Neuronal stem cell (in vitro differentiated cells): ENCODE results near the gene RNASEH2C.
A peak's percentile ranks its signal among the peaks of the same experiment; 100 is the strongest.

ENCODE experiments used
- DNase-seq: peaks from one replicate; pipeline ENCODE4 v3.0.0-alpha.2; 2013; ENCODE audit warnings: low spot score
- H2AFZ ChIP-seq: one replicate; pipeline ENCODE4 v1.6.1; 2013; ENCODE audit warnings: mild to moderate bottlenecking, low read length, inconsistent platforms
- H2AK5ac ChIP-seq: 2 replicates; pipeline ENCODE4 v1.6.1; 2013; ENCODE audit warnings: low read depth, mild to moderate bottlenecking, inconsistent platforms, low read length, moderate library complexity, mixed read lengths
- H2BK120ac ChIP-seq: 2 replicates; pipeline ENCODE4 v1.6.1; 2013; ENCODE audit warnings: low read depth, mild to moderate bottlenecking, inconsistent platforms, low read length, moderate library complexity, mixed read lengths
- H2BK12ac ChIP-seq: one replicate; pipeline ENCODE4 v1.6.1; 2013; ENCODE audit warnings: low read length, inconsistent platforms
- H2BK15ac ChIP-seq: 2 replicates; pipeline ENCODE4 v1.6.1; 2013; ENCODE audit warnings: mild to moderate bottlenecking, low read length, inconsistent platforms, mixed read lengths
- H2BK5ac ChIP-seq: one replicate; pipeline ENCODE4 v1.6.1; 2013; ENCODE audit warnings: inconsistent platforms, mild to moderate bottlenecking, low read length, moderate library complexity
- H3K14ac ChIP-seq: one replicate; pipeline ENCODE4 v1.6.1; 2013; ENCODE audit warnings: low read length, inconsistent platforms
- H3K18ac ChIP-seq: 2 replicates; pipeline ENCODE4 v1.6.1; 2013; ENCODE audit warnings: low read length, inconsistent platforms
- H3K23ac ChIP-seq: 2 replicates; pipeline ENCODE4 v1.6.1; 2013; ENCODE audit warnings: low read depth, mild to moderate bottlenecking, mixed read lengths, low read length, inconsistent platforms; ENCODE audit not compliant: poor library complexity
- H3K27ac ChIP-seq: replicated peaks from 3 replicates; pipeline ENCODE4 v1.5.1; 2013; ENCODE audit warnings: low read length, inconsistent platforms
- H3K27me3 ChIP-seq, 3 experiments: 2 replicates each; pipeline ENCODE4 v1.6.1; 2013; ENCODE audit warnings: low read length in 3 of 3, mild to moderate bottlenecking in 2 of 3, inconsistent platforms in 1 of 3, low read depth in 1 of 3, mixed read lengths in 1 of 3, moderate library complexity in 1 of 3; ENCODE audit not compliant: control insufficient read depth in 3 of 3, insufficient read depth in 3 of 3
- H3K36me3 ChIP-seq, 2 donors: replicated peaks in 1 of 2; 2 replicates each; pipeline ENCODE4 v1.6.1; 2013; ENCODE audit warnings: low read length in 2 of 2; ENCODE audit not compliant: control insufficient read depth in 2 of 2, insufficient read depth in 2 of 2
- H3K4ac ChIP-seq: 2 replicates; pipeline ENCODE4 v1.6.1; 2013; ENCODE audit warnings: inconsistent platforms, mild to moderate bottlenecking, low read length, moderate library complexity
- H3K4me1 ChIP-seq, 2 donors: 1 replicate in 1 of 2; 2 replicates in 1 of 2; pipeline ENCODE4 v1.6.1; 2013; ENCODE audit warnings: low read length in 2 of 2, low read depth in 1 of 2; ENCODE audit not compliant: control insufficient read depth in 2 of 2, insufficient read depth in 1 of 2
- H3K4me2 ChIP-seq: one replicate; pipeline ENCODE4 v1.6.1; 2013; ENCODE audit warnings: mild to moderate bottlenecking, low read length, inconsistent platforms; ENCODE audit not compliant: insufficient read depth, poor library complexity, severe bottlenecking
- H3K4me3 ChIP-seq, 2 donors: 2 replicates each; pipeline ENCODE4 v1.5.1; 2013; ENCODE audit warnings: low read length in 2 of 2, mild to moderate bottlenecking in 2 of 2, inconsistent platforms in 1 of 2, moderate library complexity in 1 of 2
- H3K79me1 ChIP-seq: one replicate; pipeline ENCODE4 v1.6.1; 2013; ENCODE audit warnings: low read depth, mild to moderate bottlenecking, inconsistent platforms, low read length, moderate library complexity
- H3K9ac ChIP-seq: one replicate; pipeline ENCODE4 v1.6.1; 2013; ENCODE audit warnings: mild to moderate bottlenecking, low read depth, low read length, inconsistent platforms; ENCODE audit not compliant: poor library complexity
- H3K9me3 ChIP-seq, 2 donors: replicated peaks in 1 of 2; 2 replicates each; pipeline versions ENCODE3 to v1.6.1; 2013; ENCODE audit warnings: low read length in 2 of 2, mild to moderate bottlenecking in 2 of 2, inconsistent platforms in 1 of 2, low read depth in 1 of 2, mixed read lengths in 1 of 2, moderate library complexity in 1 of 2; ENCODE audit not compliant: control insufficient read depth in 2 of 2, insufficient read depth in 1 of 2
- H4K8ac ChIP-seq: one replicate; pipeline ENCODE4 v1.6.1; 2013; ENCODE audit warnings: low read depth, mild to moderate bottlenecking, inconsistent platforms, low read length, moderate library complexity
- H4K91ac ChIP-seq: one replicate; pipeline ENCODE4 v1.6.1; 2013; ENCODE audit warnings: low read length, low read depth, mild to moderate bottlenecking, inconsistent platforms; ENCODE audit not compliant: poor library complexity
- WGBS, 2 donors: extraction: QIAGEN DNeasy Blood & Tissue Kit; methylation state at CpG; one replicate each; pipeline ENCODE4 v1.1.7; 2013; ENCODE audit warnings: missing lambda C conversion rate in 2 of 2, mixed read lengths in 1 of 2; ENCODE audit not compliant: insufficient read length in 2 of 2, insufficient replicate concordance in 1 of 2; ENCODE audit errors: extremely low coverage in 2 of 2; 5-methylcytosine and 5-hydroxymethylcytosine counted together

Gene RNASEH2C

GRCh38 chr11:65744699-65745042 lies 24.1 kb upstream of the RNASEH2C start:
- H2BK5ac ChIP-seq = no peak overlapping the region
- H3K14ac ChIP-seq = no peak overlapping the region
- H3K4me3 ChIP-seq = no peak overlapping the region
- no peak overlapping the region for H3K4me2 ChIP-seq
- no peak overlapping the region for H3K27ac ChIP-seq
- no peak overlapping the region for H2BK15ac ChIP-seq
- H3K27me3 ChIP-seq = peaks cover 0 to 3% (median 0%) of the 10 kb centered on the region in 3 experiments
- H3K4ac ChIP-seq = no peak overlapping the region
- no peak overlapping the region for H3K18ac ChIP-seq
- no peaks in the 10 kb centered on the region for H3K36me3 ChIP-seq
- no peak overlapping the region for H2AFZ ChIP-seq
- no peaks in the 10 kb centered on the region for H3K4me1 ChIP-seq
- peaks cover 3% of the 10 kb centered on the region for H3K79me1 ChIP-seq
- no CpG with 5 or more reads among the region's 8 CpGs for WGBS, 2 donors
- no peak overlapping the region for H3K23ac ChIP-seq
- DNase-seq = no peak
- peaks cover 2 to 4% of the 10 kb centered on the region in 2 donors for H3K9me3 ChIP-seq
- no peak overlapping the region for H4K91ac ChIP-seq
- H4K8ac ChIP-seq = no peak overlapping the region
- H2AK5ac ChIP-seq = no peak overlapping the region
- H2BK120ac ChIP-seq = no peak overlapping the region
- H2BK12ac ChIP-seq = no peak overlapping the region
- H3K9ac ChIP-seq = no peak overlapping the region

DNA sequence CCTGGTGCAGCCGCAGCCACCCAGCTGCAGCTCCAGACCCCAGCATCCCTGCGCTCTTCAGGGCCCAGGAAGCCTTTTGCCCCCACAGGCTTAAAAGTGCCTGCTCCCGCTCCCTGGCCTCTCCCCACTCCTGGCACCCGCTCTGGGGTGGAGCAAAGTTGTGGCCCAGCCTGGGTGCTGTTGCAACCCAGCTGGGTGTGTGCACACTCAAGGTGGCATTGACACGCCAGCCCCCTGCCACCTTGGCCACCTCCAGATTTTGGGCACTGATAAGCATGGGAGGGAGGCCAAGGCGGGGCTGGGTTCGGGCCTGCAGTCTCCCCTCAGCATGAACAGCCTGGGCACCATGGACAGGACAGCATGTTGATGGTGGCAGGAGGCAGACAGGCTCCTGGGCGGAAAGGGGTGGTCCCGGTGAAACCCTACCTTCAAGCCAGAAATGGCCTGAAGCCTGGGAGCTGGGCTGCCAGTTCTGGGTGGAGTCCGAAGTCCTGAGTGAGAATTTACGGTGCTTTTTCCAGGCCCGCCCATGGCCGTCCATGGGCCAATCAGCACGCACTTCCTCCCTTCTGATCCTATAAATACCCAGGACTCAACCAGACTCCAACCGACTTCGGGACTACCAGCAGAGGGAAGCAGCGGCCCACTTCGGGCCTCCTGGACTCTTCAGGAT lies 23.6 kb upstream of the RNASEH2C start:
- peak overlapping the region; percentile 38 for H3K14ac ChIP-seq
- no peaks in the 10 kb centered on the region for H3K4me1 ChIP-seq
- H2BK15ac ChIP-seq = no peak overlapping the region
- H3K36me3 ChIP-seq = no peaks in the 10 kb centered on the region
- DNase-seq = no peak
- H4K8ac ChIP-seq = peak overlapping the region; percentile 92
- H2BK5ac ChIP-seq = no peak overlapping the region
- H3K23ac ChIP-seq = peak overlapping the region; percentile 43
- H4K91ac ChIP-seq = no peak overlapping the region
- no peak overlapping the region for H3K4ac ChIP-seq
- H2AFZ ChIP-seq = no peak overlapping the region
- no peak overlapping the region for H2BK12ac ChIP-seq
- peak overlapping the region; percentile 57 for H3K18ac ChIP-seq
- H2AK5ac ChIP-seq = peak overlapping the region; percentile 63
- H3K27me3 ChIP-seq = peaks cover 0 to 3% (median 0%) of the 10 kb centered on the region in 3 experiments
- peaks cover 3% of the 10 kb centered on the region for H3K79me1 ChIP-seq
- no peak overlapping the region for H2BK120ac ChIP-seq
- H3K9me3 ChIP-seq = peaks cover 2 to 4% of the 10 kb centered on the region in 2 donors
- H3K27ac ChIP-seq = no peak overlapping the region
- H3K9ac ChIP-seq = peak overlapping the region; percentile 21
- no peak overlapping the region for H3K4me3 ChIP-seq
- WGBS, 2 donors = no CpG with 5 or more reads among the region's 18 CpGs
- no peak overlapping the region for H3K4me2 ChIP-seq

DNA sequence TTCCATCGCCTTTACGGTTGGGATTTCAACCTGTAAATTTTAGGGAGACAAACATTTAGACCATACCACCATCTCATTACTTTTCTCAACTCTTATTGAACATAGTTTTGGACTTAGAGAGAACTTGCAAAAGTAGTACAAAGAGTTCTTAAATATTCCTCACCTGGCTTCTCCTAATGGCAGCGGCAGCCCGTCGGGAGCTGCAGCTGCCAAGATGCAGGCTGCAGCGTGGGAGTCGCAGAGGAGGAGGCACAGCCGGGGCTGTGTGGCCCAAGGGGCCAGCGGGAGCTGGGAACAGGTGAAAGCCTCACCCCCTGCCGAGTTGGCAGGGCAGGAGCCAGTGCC lies 23.1 kb upstream of the RNASEH2C start:
- WGBS, 2 donors = no CpG with 5 or more reads among the region's 10 CpGs
- H3K4me1 ChIP-seq = no peaks in the 10 kb centered on the region
- no peak overlapping the region for H3K18ac ChIP-seq
- no peak for DNase-seq
- H3K4me2 ChIP-seq = no peak overlapping the region
- no peak overlapping the region for H2BK15ac ChIP-seq
- no peak overlapping the region for H2BK120ac ChIP-seq
- no peaks in the 10 kb centered on the region for H3K36me3 ChIP-seq
- no peak overlapping the region for H2BK12ac ChIP-seq
- no peak overlapping the region for H3K4me3 ChIP-seq
- H3K9ac ChIP-seq = no peak overlapping the region
- H3K14ac ChIP-seq = no peak overlapping the region
- H2AFZ ChIP-seq = no peak overlapping the region
- H3K27me3 ChIP-seq = peaks cover 0 to 3% (median 0%) of the 10 kb centered on the region in 3 experiments
- no peak overlapping the region for H3K4ac ChIP-seq
- no peak overlapping the region for H4K91ac ChIP-seq
- H3K23ac ChIP-seq = peak overlapping the region; percentile 43
- peaks cover 4% of the 10 kb centered on the region in 2 donors for H3K9me3 ChIP-seq
- H3K79me1 ChIP-seq = peaks cover 3% of the 10 kb centered on the region
- peak overlapping the region; percentile 63 for H2AK5ac ChIP-seq
- no peak overlapping the region for H4K8ac ChIP-seq
- no peak overlapping the region for H2BK5ac ChIP-seq
- no peak overlapping the region for H3K27ac ChIP-seq

- no CpG with 5 or more reads among the region's 1 CpG for WGBS, 2 donors
- Histone ChIP-seq H2AFZ (no peak overlapping the region), H3K4me2 (no peak overlapping the region), H2AK5ac (no peak overlapping the region), H3K79me1 (peaks cover 3% of the 10 kb centered on the region), H2BK12ac (no peak overlapping the region), H4K91ac (no peak overlapping the region), H3K23ac (no peak overlapping the region), H2BK5ac (no peak overlapping the region), H4K8ac (no peak overlapping the region), H3K4me3 (no peak overlapping the region), H2BK120ac (no peak overlapping the region), H3K14ac (no peak overlapping the region), H3K9me3 (peaks cover 4 to 5% of the 10 kb centered on the region in 2 donors), H3K27me3 (peaks cover 0 to 2% (median 0%) of the 10 kb centered on the region in 3 experiments), H3K4me1 (no peaks in the 10 kb centered on the region), H3K36me3 (no peaks in the 10 kb centered on the region), H3K9ac (no peak overlapping the region), H3K27ac (no peak overlapping the region), H3K18ac (no peak overlapping the region), H2BK15ac (no peak overlapping the region), H3K4ac (no peak overlapping the region)
- no peak for DNase-seq
Observed at GRCh38 chr11:65742353-65742752, 21.8 kb upstream of the RNASEH2C start.
